HEK293T (cell line): Measurements from ENCODE around the gene FGGY.
A peak's percentile ranks its signal among the peaks of the same experiment; 100 is the strongest.

Experiments used
- CTCF ChIA-PET: fragments of 350-600 bp; formaldehyde crosslinking; extraction: SDS; loops from one replicate; lab custom pipeline; 2021; ENCODE audit warnings: antibody characterized with exemption, inconsistent platforms; lab: Yijun Ruan, JAX
- POLR2A ChIA-PET: fragments of 350-600 bp; formaldehyde crosslinking; extraction: SDS; loops from one replicate; lab custom pipeline; 2020; ENCODE audit warnings: antibody characterized with exemption, inconsistent platforms; lab: Yijun Ruan, JAX
- DNase-seq: peaks from one replicate; pipeline ENCODE4 v3.0.0; 2012; ENCODE audit warnings: mixed read lengths; ENCODE audit errors: extremely low spot score
- ARNT ChIP-seq: fragments of 450-650 bp; IDR thresholded peaks from 2 replicates; pipeline ENCODE4 v1.6.1; 2017; ENCODE audit warnings: mild to moderate bottlenecking
- BHLHE40 ChIP-seq: fragments of 450-650 bp; IDR thresholded peaks from 2 replicates; pipeline ENCODE4 v1.6.1; 2016; ENCODE audit warnings: mild to moderate bottlenecking, moderate library complexity, borderline replicate concordance
- CTBP1 ChIP-seq: fragments of 450-650 bp; IDR thresholded peaks from 2 replicates; pipeline ENCODE4 v1.6.1; 2016; ENCODE audit warnings: borderline replicate concordance
- ELF4 ChIP-seq: fragments of 450-650 bp; IDR thresholded peaks from 2 replicates; pipeline ENCODE4 v1.6.1; 2017; ENCODE audit warnings: antibody characterized with exemption
- FOXA1 ChIP-seq: fragments of 450-650 bp; IDR thresholded peaks from 2 replicates; pipeline ENCODE4 v1.6.1; 2016; ENCODE audit warnings: mild to moderate bottlenecking
- FOXK2 ChIP-seq: fragments of 450-650 bp; IDR thresholded peaks from 2 replicates; pipeline ENCODE4 v1.6.1; 2016; ENCODE audit warnings: mild to moderate bottlenecking
- FOXM1 ChIP-seq: fragments of 450-650 bp; IDR thresholded peaks from 2 replicates; pipeline ENCODE4 v1.6.1; 2017; ENCODE audit warnings: mild to moderate bottlenecking, borderline replicate concordance
- HDGF ChIP-seq: fragments of 450-650 bp; IDR thresholded peaks from 2 replicates; pipeline ENCODE4 v1.6.1; 2017; ENCODE audit warnings: antibody characterized with exemption, borderline replicate concordance
- L3MBTL2 ChIP-seq: fragments of 450-650 bp; conservative IDR thresholded peaks from 2 replicates; pipeline ENCODE4 v1.6.1; 2016; ENCODE audit warnings: mild to moderate bottlenecking
- LEF1 ChIP-seq: fragments of 450-650 bp; IDR thresholded peaks from 2 replicates; pipeline ENCODE4 v1.6.1; 2017; ENCODE audit warnings: mild to moderate bottlenecking, borderline replicate concordance
- NFRKB ChIP-seq: fragments of 450-650 bp; IDR thresholded peaks from 2 replicates; pipeline ENCODE4 v1.6.1; 2016; ENCODE audit warnings: mild to moderate bottlenecking, moderate library complexity
- SP1 ChIP-seq: fragments of 450-650 bp; IDR thresholded peaks from 2 replicates; pipeline ENCODE4 v1.6.1; 2017
- SUZ12 ChIP-seq: fragments of 450-650 bp; IDR thresholded peaks from 2 replicates; pipeline ENCODE4 v1.6.1; 2016; ENCODE audit warnings: mild to moderate bottlenecking
- TARDBP ChIP-seq: fragments of 450-650 bp; IDR thresholded peaks from 2 replicates; pipeline ENCODE4 v1.6.1; 2016
- ZNF384 ChIP-seq: fragments of 450-650 bp; IDR thresholded peaks from 2 replicates; pipeline ENCODE4 v1.6.1; 2016
- TF ChIP-seq, protein P1 (sequence below): fragments of 450-650 bp; IDR thresholded peaks from 2 replicates; pipeline ENCODE4 v1.6.1; 2016

FGGY gene

DNA sequence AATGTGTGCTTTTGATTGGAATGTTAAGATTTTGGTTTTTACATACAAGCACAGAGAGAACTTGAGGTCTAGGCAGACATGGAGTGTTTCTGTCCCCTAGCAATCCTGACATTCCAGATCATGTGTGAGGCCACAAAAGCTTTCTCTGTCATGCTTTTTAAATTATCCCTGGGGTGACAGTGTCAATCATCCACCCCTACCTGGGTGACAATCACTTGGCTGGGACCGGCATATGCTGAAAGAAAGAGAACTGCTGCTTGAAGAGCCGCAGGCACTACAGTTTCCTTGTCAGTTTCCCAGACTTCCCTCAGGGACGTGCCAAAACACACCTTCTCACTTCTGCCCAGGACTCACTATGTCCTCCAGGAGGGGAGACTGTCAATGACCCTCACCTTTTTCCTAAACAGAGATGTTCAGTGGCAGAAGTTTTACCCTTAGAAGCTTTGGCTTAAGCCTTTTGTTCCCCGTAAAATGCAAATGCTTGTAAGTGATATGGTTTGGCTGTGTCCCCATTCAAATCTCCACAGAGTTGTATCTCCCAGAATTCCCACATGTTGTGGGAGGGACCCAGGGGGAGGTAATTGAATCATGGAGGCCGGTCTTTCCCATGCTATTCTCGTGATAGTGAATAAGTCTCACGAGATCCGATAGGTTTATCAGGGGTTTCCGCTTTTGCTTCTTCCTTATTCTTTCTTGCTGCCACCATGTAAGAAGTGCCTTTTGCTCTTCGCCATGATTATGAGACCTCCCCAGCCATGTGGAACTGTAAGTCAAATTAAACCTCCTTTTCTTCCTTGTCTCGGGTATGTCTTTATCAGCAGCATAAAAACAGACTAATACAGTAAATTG is 217.4 kb downstream of the FGGY start:
- CTCF ChIA-PET: interaction anchor here (0.6 kb wide), 1 partner anchor 204 kb away, joined by 3 read pairs; no protein-coding TSS in a partner anchor
- POLR2A ChIA-PET: no interaction called here
- TF ChIP-seq, protein P1, sequence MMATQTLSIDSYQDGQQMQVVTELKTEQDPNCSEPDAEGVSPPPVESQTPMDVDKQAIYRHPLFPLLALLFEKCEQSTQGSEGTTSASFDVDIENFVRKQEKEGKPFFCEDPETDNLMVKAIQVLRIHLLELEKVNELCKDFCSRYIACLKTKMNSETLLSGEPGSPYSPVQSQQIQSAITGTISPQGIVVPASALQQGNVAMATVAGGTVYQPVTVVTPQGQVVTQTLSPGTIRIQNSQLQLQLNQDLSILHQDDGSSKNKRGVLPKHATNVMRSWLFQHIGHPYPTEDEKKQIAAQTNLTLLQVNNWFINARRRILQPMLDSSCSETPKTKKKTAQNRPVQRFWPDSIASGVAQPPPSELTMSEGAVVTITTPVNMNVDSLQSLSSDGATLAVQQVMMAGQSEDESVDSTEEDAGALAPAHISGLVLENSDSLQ: 0 out of 2 replicates have a peak, but pooled peaks have one; percentile 9
- no peak for TF ChIP-seq BHLHE40
- no peak for DNase-seq

DNA sequence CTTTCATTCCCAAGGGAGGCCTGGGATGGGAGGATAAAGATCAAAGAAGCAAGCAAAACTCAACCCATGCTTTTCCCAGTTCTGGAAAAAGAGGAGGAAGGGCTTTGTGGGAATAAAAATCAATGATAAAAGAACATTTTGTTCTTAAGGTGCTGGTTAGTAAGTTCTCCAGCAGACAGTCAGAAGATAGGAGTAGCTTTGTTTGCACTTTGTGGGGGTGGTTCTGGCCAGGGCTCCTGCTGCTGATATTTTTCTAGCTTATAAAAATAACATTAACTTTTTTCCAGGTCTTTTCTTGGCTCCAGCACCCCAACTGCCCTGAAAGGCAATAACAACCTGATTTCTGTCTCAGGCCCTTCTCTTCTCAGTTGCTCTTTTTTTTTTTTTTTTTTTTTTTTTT is 220.0 kb downstream of the FGGY start:
- ChIA-PET POLR2A (no interaction called here), CTCF (no interaction called here)
- DNase-seq: no peak
- TF ChIP-seq SUZ12 (no peak), NFRKB (no peak), L3MBTL2 (no peak), BHLHE40 (no peak), FOXA1 (no peak), LEF1 (no peak), ZNF384 (no peak), ELF4 (no peak)

DNA sequence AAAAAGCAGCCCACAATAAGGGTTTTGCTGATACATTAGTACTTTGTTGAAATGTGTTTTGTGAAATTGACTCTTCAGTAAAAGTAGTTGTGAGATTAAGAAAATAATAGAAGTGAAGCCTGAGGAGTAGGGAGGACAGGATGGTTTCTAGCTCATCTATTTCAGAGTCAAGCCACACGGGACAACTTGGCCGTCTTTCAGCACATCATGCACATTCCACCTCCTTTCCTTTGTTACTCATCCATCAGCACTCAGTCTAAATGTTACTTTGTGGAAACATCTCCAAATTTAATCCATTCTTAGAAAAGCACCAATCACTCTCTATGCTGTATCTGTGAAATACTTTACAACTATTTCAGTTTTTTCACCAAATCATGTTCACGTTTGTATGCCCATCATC is 223.3 kb downstream of the FGGY start:
- no peak for DNase-seq
- TF ChIP-seq L3MBTL2: no peak
- TF ChIP-seq BHLHE40: no peak
- no peak for TF ChIP-seq FOXM1
- TF ChIP-seq SUZ12: no peak
- no peak for TF ChIP-seq HDGF
- no peak for TF ChIP-seq ARNT
- TF ChIP-seq CTBP1: no peak
- ChIA-PET CTCF (no interaction called here), POLR2A (no interaction called here)

DNA sequence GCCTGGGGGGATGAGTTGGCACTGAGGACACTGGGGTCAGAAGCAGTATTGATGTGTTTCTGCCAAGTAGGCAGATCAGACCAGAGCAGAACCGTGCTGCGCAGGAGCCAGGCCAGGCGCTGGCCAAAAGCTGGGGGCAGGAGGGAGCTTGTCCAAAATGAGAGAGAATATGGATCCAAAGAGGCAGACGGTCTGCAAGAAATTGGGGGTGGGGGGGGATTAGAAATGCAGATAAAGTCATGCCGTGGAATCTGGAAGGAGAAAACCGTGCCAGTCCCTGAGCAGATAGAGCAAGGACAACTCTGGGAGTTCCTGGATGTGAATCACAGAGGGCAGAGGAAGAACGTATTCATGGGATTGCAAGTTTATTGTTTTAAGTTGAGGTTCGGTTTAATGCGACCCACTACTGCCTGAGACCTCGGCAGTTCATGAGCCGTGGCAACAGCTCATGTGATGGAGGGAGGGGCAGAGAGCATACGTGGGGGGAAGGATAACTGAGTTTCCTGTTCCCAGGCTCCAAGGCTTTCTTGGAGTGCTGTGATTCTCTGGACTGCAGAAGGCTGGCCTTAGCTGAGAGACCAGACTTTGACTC is 224.0 kb downstream of the FGGY start:
- no peak for TF ChIP-seq SUZ12
- no peak for TF ChIP-seq HDGF
- no peak for TF ChIP-seq FOXK2
- TF ChIP-seq BHLHE40: no peak
- TF ChIP-seq TARDBP: no peak
- TF ChIP-seq CTBP1: no peak
- TF ChIP-seq ARNT: no peak
- no peak for TF ChIP-seq NFRKB
- no peak for TF ChIP-seq L3MBTL2
- no peak for TF ChIP-seq ZNF384
- no peak for TF ChIP-seq SP1
- TF ChIP-seq, protein P1: no peak
- no peak for TF ChIP-seq ELF4
- CTCF ChIA-PET: interaction anchor here (0.9 kb wide), 1 partner anchor 9 kb away, joined by 3 read pairs; no protein-coding TSS in a partner anchor
- POLR2A ChIA-PET: no interaction called here
- no peak for DNase-seq

DNA sequence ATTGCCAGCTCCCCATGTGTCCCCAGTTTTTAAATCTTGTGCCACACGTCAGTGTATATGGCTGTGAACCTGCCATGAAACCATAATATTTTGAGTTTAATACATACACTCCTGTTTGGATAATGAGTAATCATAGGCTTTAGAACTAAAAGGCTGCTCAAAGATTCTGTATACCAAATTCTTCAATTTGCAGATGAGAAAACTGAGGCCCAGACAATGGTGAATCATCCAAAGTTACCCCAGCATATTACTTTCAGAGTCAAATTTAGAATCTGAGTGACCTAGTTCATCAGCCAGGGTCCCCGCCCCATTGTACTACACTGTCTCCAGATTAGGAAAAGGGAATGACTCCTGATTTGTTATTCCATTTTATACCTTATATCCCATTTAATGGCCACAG is 224.6 kb downstream of the FGGY start:
- no peak for DNase-seq
- ChIA-PET POLR2A (no interaction called here), CTCF (interaction anchor here (0.9 kb wide), 1 partner anchor 9 kb away, joined by 3 read pairs; no protein-coding TSS in a partner anchor)
- TF ChIP-seq TARDBP (no peak), NFRKB (no peak), BHLHE40 (no peak), CTBP1 (no peak), SUZ12 (no peak), SP1 (no peak), ZNF384 (no peak)

DNA sequence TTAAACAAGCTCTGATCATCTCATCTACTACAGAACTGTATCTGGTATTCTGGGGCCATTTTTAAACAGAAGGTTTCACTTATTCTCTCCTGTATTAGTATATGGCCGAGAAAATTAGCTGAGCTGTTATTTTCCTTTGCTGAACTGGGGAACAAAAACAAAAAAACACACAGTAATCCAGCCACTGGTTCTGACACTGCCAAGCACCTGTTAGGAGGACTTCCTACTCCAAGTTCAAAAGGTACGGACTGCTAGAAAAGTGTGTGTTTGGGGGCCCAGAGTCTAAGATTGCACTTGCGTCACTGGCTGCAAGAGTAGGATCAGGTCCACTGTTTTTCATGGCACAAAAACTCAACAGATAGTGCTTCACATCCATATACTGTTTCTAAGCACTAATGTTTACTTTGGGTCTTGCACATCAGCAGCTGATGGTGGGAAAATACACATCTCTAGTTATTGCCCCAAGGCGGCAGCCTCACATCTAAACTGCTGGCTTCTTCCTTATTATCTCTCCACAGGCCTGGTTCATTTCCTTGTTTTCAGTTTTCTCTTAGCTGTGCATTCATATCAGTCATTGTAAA is 226.1 kb downstream of the FGGY start:
- ChIA-PET POLR2A (interaction anchor here (1.1 kb wide), 1 partner anchor 739 kb away, joined by 3 read pairs; the partner anchor contains the start of gene JUN), CTCF (no interaction called here)
- no peak for DNase-seq
- TF ChIP-seq ARNT (no peak), SUZ12 (no peak), BHLHE40 (no peak), SP1 (no peak), HDGF (no peak), TARDBP (no peak), L3MBTL2 (no peak), NFRKB (no peak), FOXM1 (no peak), FOXA1 (no peak), CTBP1 (no peak)
- TF ChIP-seq, protein P1: no peak
